ENCODE data around the gene ADD1.
"Not testable (repeated sequence)": the region's sequence is repeated elsewhere in the genome, so short reads cannot be mapped to it uniquely, and the experiment has no call there.

Gene ADD1

DNA sequence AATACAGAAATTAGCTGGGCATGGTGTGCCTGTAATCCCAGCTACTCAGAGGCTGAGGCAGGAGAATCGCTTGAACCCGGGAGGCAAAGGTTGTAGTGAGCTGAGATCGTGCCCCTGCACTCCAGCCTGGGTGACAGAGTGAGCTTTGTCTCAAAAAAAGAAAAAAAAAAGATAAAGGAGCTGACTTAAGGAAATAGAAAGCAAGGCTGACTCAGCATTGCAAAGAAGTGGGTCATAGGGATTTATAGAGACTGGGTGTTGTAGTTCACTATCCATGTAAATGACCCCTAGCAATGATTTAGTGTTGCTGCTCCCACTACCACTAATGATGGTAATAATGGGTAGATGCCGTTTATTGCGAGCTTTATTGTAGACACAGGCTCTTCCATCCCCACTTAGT lies 47.6 kb downstream of the ADD1 start:
- no peak for DNase-seq

DNA sequence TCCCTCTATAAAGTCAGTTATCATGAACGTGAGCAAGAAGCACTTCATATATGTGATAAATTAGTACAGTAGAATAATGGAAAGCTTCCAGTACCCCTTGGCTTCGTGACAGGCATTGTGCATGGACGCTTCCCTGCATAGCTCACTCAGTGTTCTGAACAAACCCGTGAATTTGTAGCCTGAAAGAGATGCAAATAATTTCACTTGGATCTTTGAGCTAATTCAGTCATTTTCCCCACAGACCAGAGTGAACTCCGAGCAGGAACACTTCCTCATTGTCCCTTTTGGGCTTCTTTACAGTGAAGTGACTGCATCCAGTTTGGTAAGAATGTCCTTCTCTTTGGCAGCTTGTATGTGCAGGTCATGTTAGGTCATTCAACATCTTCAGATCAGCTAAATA lies 50.1 kb downstream of the ADD1 start:
- no peak for DNase-seq

GRCh38 chr4:2898001-2898400 lies 54.4 kb downstream of the ADD1 start:
- DNase-seq: no peak

DNA sequence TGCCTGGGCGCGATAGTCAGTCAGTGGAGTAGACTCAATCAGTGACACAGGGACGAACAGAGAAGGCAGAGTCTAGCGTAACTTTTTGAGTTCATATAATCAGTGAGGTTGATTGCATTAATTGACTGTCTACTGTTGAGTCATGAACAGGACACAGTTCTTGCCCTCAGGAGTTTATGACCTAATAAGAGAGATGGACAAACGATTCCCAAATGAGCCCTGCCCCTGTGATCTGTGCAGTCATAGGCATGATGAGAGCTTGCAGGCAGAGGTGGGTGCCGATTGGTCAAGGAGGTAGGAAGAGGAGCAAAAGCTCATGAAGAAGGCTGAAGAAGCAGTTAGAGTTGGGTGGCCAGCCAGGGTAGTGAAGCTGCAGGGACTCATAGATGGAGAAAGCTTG lies 57.1 kb downstream of the ADD1 start:
- DNase-seq: no peak

- DNase-seq: no peak
Observed at GRCh38 chr4:2901186-2901585, 57.5 kb downstream of the ADD1 start.

GRCh38 chr4:2902126-2902525 lies 58.5 kb downstream of the ADD1 start:
- no peak for DNase-seq

- DNase-seq: no peak
Observed at GRCh38 chr4:2905544-2905943, 61.9 kb downstream of the ADD1 start.

DNA sequence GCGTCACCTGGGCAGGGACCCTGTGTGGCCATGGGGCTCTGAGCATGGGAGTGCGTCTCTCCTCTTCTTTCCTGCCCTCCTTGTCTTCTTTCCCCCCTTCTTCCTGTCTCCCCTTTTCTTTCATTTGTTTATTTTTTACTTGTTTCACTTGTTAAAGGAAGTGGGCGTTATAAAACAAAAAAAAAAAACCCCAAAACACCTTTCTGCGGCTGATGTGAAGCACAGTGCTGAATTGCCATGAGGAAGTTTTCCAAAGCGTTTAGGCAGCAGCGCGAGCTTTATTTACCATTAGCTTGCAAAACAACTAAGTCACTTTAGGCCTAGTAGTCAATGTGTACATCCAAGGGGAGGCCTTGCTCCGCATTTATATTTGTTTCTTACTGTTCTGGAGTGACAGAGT lies 62.6 kb downstream of the ADD1 start:
- DNase-seq: no peak

DNA sequence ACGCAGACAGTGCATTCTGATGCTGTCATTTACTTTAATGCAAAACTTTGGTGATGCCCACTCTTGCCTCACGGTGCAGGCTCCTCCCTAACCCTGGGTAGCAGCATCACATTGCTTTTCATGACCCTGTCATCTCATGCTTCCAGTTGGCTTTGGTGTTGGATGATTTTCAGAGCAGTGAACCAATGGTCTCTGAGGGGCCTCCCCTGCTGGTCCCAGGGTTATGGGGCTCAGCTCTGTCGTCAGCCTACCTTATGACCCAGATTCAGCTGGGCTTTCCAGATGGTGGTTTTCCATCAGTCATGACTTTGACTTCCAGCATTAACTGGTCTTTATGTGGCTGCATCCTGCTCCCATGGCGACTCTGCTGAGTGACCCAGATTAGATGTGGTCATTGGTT lies 63.6 kb downstream of the ADD1 start:
- DNase-seq: no peak

DNA sequence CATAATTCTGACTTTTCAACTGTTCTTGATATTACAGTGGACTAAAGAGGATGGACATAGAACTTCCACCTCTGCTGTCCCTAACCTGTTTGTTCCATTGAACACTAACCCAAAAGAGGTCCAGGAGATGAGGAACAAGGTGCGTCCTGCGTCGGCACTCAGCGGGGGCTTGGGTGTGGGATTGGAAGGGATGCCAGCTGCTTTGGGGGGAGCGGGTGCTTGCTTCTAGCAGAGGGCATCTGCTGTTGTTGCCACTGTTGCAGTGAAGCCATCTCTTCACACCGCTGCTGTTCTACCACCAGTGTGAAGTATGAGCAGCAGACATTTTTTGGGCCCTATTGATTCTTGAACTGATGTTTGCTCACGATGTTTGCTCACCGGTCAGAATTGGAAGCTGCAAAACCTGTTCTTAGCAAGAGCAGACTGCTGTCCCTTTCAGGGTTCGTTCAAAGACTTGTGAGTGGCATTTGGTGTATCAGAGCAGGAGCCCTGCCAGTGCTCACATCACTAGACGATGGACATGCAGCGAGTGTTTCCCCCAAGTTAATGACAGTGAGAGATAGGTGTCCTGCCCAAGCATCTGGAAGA lies 64.2 kb downstream of the ADD1 start:
- DNase-seq: no peak

DNA sequence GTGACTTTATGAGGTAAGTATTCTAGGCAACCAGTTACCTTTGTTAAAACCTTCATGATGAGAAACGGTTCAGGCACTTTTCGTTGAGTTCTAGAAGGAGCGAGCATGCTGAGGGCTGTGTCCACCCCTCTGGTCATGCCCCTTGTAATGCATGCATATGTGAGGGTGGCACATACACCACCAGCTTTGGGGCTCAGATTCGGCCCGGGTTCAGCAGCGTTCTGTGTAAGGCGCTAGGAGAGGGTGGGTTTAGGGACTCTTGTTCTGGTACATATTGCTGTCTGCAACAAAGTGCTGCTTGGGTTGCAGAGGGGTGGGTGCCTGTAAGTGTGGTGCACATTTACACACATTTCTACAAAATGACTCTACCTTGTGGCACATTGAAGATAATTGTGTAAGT lies 65.0 kb downstream of the ADD1 start:
- no peak for DNase-seq

DNA sequence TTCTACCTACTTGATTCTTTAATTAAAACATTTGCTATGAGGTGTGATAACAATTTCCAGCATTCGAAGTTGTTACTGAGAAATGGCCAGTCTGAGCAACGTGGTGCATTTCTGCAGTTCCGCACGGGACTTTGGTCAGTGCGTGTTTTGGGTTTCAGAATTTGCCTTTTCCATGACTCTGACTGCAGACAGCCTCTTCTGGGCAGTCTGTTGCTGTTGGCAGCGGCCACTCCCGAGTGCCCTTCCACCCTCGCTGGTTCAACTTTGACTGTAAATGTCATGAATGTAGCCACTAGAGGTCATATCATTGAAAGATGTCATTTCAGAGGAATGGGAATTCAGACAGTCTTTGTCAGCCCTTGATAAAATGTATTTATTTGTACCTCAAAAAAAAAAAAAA lies 65.9 kb downstream of the ADD1 start:
- no peak for DNase-seq

GRCh38 chr4:2910409-2910808 lies 66.8 kb downstream of the ADD1 start:
- no peak for DNase-seq

- DNase-seq: no peak
Observed at GRCh38 chr4:2911868-2912267, 68.2 kb downstream of the ADD1 start.

- no peak for DNase-seq
Observed at GRCh38 chr4:2913168-2913567, 69.5 kb downstream of the ADD1 start.

- DNase-seq: no peak
Observed at GRCh38 chr4:2914256-2915126, 70.8 kb downstream of the ADD1 start.

DNA sequence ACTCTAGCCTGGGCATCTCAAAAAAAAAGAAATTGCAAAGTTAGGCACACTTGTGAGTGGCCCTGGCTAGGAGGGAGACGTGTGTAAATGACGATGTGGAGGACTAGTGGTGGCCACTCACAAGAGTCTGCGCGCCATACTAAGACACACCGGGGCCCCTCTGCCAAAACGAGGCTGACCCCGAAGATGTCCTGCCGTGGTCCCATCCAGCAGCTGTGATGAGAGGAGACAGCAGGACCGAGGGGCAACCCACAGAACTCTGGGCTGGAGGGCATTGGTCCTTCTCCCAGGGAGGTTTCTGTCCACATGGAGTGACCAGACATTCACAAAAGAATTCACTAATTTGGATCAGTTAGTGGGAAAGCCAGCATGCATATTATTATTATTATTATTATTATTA lies 72.1 kb downstream of the ADD1 start:
- DNase-seq: no peak

GRCh38 chr4:2916696-2917095 lies 73.1 kb downstream of the ADD1 start:
- DNase-seq: not testable (repeated sequence)

GRCh38 chr4:2918300-2918699 lies 74.7 kb downstream of the ADD1 start:
- not testable (repeated sequence) for DNase-seq

GRCh38 chr4:2918714-2919113 lies 75.1 kb downstream of the ADD1 start:
- not testable (repeated sequence) for DNase-seq

GRCh38 chr4:2922453-2923101 lies 78.9 kb downstream of the ADD1 start:
- DNase-seq: peak; percentile 51

DNA sequence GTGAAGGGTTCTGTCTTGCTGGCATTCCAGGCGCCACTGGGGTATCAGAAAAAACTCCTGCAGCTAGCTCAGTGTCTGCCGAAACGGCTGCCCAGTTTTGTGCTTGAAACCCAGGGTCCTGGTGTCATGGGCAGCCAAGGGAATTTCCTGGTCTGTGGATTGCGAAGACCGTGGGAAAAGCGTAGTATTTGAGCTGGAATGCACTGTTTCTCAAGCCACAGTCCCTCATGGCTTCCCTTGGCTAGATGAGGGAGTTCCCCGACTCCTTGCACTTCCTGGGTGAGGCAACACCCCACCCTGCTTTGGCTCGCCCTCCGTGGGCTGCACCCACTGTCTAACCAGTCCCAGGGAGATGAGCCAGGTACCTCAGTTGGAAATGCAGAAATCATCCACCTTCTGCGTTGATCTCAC lies 79.5 kb downstream of the ADD1 start:
- DNase-seq: no peak

- no peak for DNase-seq
Observed at GRCh38 chr4:2923668-2924173, 80.1 kb downstream of the ADD1 start.

DNA sequence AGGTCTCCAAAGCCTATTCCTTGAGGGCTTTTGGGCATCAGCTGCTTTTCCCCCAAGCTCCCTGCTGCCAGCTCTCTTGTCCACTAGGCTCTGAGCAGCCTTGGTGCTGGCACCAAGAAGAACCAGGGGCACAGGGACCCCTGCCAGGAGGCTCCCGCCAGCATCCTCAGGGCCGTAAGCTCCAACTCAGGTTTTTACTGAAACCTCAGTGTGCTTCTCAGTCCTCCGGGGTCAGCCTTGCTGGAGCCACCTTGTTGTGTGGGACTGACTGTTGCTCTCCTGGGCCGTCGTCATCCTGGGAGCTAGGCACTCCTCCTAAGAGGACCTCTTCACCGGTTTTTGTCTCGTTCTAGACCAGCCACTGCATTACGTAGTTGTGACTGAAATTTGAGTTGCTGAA lies 80.6 kb downstream of the ADD1 start:
- no peak for DNase-seq
